Activated B cell treated with CpG ODN at 0.5 μM for 24 hours (primary cell): ENCODE results near the gene FAM184A. TPM values are rescaled to one million over a fixed set of nuclear protein-coding genes. Genes with fewer than 3 reads are reported as not detected.

Experiments used
- ATAC-seq: fragments of 200-7000 bp; cut with Tn5 transposase; one replicate; pipeline ENCODE4 v1.10.0; 2021; ENCODE audit warnings: low read depth, mild to moderate bottlenecking, moderate library complexity
- CTCF ChIA-PET: fragments of 350-600 bp; sonication (Branson Sonifier 250); formaldehyde crosslinking; loops from one replicate; lab custom pipeline; 2021; ENCODE audit warnings: antibody characterized with exemption; lab: Charles Lee
- POLR2A ChIA-PET: fragments of 350-600 bp; sonication (Branson Sonifier 250); formaldehyde crosslinking; loops from one replicate; lab custom pipeline; 2021; ENCODE audit warnings: antibody characterized with exemption; lab: Charles Lee
- DNase-seq: peaks from one replicate; pipeline ENCODE4 v3.0.0; 2022
- H3K27ac Mint-ChIP-seq: one replicate; pipeline ENCODE4 v1.8.0; 2020; ENCODE audit warnings: mixed read lengths
- H3K27me3 Mint-ChIP-seq: one replicate; pipeline ENCODE4 v1.8.0; 2021; ENCODE audit warnings: mixed read lengths
- H3K36me3 Mint-ChIP-seq: one replicate; pipeline ENCODE4 v1.8.0; 2021; ENCODE audit warnings: low read depth, mixed read lengths
- H3K4me1 Mint-ChIP-seq: one replicate; pipeline ENCODE4 v1.8.0; 2021; ENCODE audit warnings: mixed read lengths
- H3K4me3 Mint-ChIP-seq: one replicate; pipeline ENCODE4 v1.8.0; 2020; ENCODE audit warnings: mild to moderate bottlenecking, mixed read lengths
- H3K9me3 Mint-ChIP-seq: one replicate; pipeline ENCODE4 v1.8.0; 2020; ENCODE audit warnings: mixed read lengths
- CTCF ChIP-seq: fragments of 200-600 bp; IDR thresholded peaks from one replicate; pipeline ENCODE4 v1.8.0; 2022; ENCODE audit warnings: antibody characterized with exemption, mild to moderate bottlenecking
- intact Hi-C: fragments of 100-400 bp; cut with micrococcal nuclease; formaldehyde crosslinking; loops from one replicate; pipeline ENCODE4 v1.15.1; 2024
- total RNA-seq: library from RNA; stranded (reverse); gene quantifications from 2 replicates; pipeline ENCODE4 v1.2.3, GENCODE V29; 2022

Gene FAM184A
- total RNA-seq, 1 donor from 2014 or later: 1.1 TPM

GRCh38 chr6:118921084-118921483 lies 157.4 kb downstream of the FAM184A start:
- Mint-ChIP-seq H3K4me3 (no peak overlapping the region), H3K9me3 (no peaks in the 10 kb centered on the region), H3K27me3 (no peaks in the 10 kb centered on the region), H3K27ac (no peak overlapping the region), H3K4me1 (no peaks in the 10 kb centered on the region), H3K36me3 (peaks cover 73% of the 10 kb centered on the region)
- ATAC-seq (no peak), DNase-seq (no peak)
- ChIA-PET POLR2A (no interaction called here), CTCF (no interaction called here)
- intact Hi-C loops: no loop called here
- no peak for TF ChIP-seq CTCF

GRCh38 chr6:118918329-118918725 lies 160.1 kb downstream of the FAM184A start:
- Mint-ChIP-seq H3K9me3 (no peaks in the 10 kb centered on the region), H3K4me1 (no peaks in the 10 kb centered on the region), H3K27me3 (no peaks in the 10 kb centered on the region), H3K36me3 (peaks cover 81% of the 10 kb centered on the region), H3K27ac (no peak overlapping the region), H3K4me3 (no peak overlapping the region)
- no peak for TF ChIP-seq CTCF
- CTCF ChIA-PET: no interaction called here
- DNase-seq: no peak
- no peak for ATAC-seq
- intact Hi-C loops: no loop called here
- POLR2A ChIA-PET: no interaction called here

GRCh38 chr6:118917546-118918328 lies 160.7 kb downstream of the FAM184A start:
- Mint-ChIP-seq H3K9me3 (no peaks in the 10 kb centered on the region), H3K4me3 (no peak overlapping the region), H3K27ac (no peak overlapping the region), H3K4me1 (no peaks in the 10 kb centered on the region), H3K27me3 (no peaks in the 10 kb centered on the region), H3K36me3 (peaks cover 83% of the 10 kb centered on the region)
- CTCF ChIA-PET: no interaction called here
- intact Hi-C loops: no loop called here
- no peak for TF ChIP-seq CTCF
- POLR2A ChIA-PET: no interaction called here
- no peak for ATAC-seq
- no peak for DNase-seq

GRCh38 chr6:118914598-118914997 lies 163.9 kb downstream of the FAM184A start:
- Mint-ChIP-seq H3K4me3 (no peak overlapping the region), H3K36me3 (peaks cover 76% of the 10 kb centered on the region), H3K4me1 (no peaks in the 10 kb centered on the region), H3K9me3 (no peaks in the 10 kb centered on the region), H3K27me3 (no peaks in the 10 kb centered on the region), H3K27ac (no peak overlapping the region)
- POLR2A ChIA-PET: no interaction called here
- ATAC-seq (no peak), DNase-seq (no peak)
- TF ChIP-seq CTCF: no peak
- CTCF ChIA-PET: no interaction called here
- intact Hi-C loops: no loop called here

GRCh38 chr6:118913161-118913560 lies 165.3 kb downstream of the FAM184A start:
- ChIA-PET POLR2A (no interaction called here), CTCF (interaction anchor here (0.6 to 0.9 kb wide), 2 partner anchors 16 to 311 kb away, joined by 3 read pairs; no protein-coding TSS in a partner anchor)
- Mint-ChIP-seq H3K4me1 (no peaks in the 10 kb centered on the region), H3K27ac (no peak overlapping the region), H3K36me3 (peaks cover 77% of the 10 kb centered on the region), H3K27me3 (no peaks in the 10 kb centered on the region), H3K4me3 (no peak overlapping the region), H3K9me3 (no peaks in the 10 kb centered on the region)
- intact Hi-C loops: no loop called here
- no peak for ATAC-seq
- no peak for DNase-seq
- TF ChIP-seq CTCF: no peak
